Thyroid gland (tissue), 4 donors: ENCODE results near the gene DES. TPM values are rescaled to one million over a fixed set of nuclear protein-coding genes. Genes with fewer than 3 reads are reported as not detected.

Experiments
- DNase-seq, 2 donors: peaks; one replicate each; pipeline ENCODE4 v3.0.0-alpha.2; 2019
- H3K27ac ChIP-seq, 3 donors: fragments of 200-600 bp; sonication (generic); 1 replicate in 2 of 3; 2 replicates in 1 of 3; pipeline ENCODE4 v1.5.1; 2016 to 2019; ENCODE audit warnings: mild to moderate bottlenecking in 1 of 3, moderate library complexity in 1 of 3
- H3K27me3 ChIP-seq: fragments of 200-600 bp; sonication (generic); one replicate; pipeline ENCODE4 v1.5.1; 2019
- H3K36me3 ChIP-seq, 2 donors: fragments of 200-600 bp; sonication (generic); one replicate each; pipeline ENCODE4 v1.5.1; 2016 to 2019
- H3K4me1 ChIP-seq, 2 donors: fragments of 200-600 bp; sonication (generic); one replicate each; pipeline ENCODE4 v1.5.1; 2017 to 2019
- H3K4me3 ChIP-seq, 3 donors: fragments of 200-600 bp; sonication (generic); replicated peaks in 1 of 3; 1 replicate in 2 of 3; 2 replicates in 1 of 3; pipeline ENCODE4 v1.5.1; 2016; ENCODE audit warnings: mild to moderate bottlenecking in 1 of 3
- H3K9me3 ChIP-seq: fragments of 200-600 bp; sonication (generic); one replicate; pipeline ENCODE4 v1.5.1; 2017
- POLR2A ChIP-seq, 2 donors: fragments of 450-650 bp; IDR thresholded peaks; one replicate each; pipeline ENCODE4 v1.6.1; 2017; ENCODE audit warnings: antibody characterized with exemption in 2 of 2, mild to moderate bottlenecking in 2 of 2, moderate library complexity in 1 of 2
- whole genome bisulfite sequencing, 2 donors: methylation state at CpG; one replicate each; pipeline ENCODE4 v1.1.5; 2017; 5-methylcytosine and 5-hydroxymethylcytosine counted together
- intact Hi-C: fragments of 100-400 bp; cut with DNase I; formaldehyde crosslinking; loops from one replicate; pipeline ENCODE4 v1.15.1; 2023
- total RNA-seq, 4 donors: library from RNA; depleted of rRNA; stranded (reverse); fragments of >200 nt; gene quantifications; one replicate each; pipeline ENCODE4 v1.2.3, GENCODE V29; 2016
- TF ChIP-seq, protein P1 (sequence below), 6 experiments: fragments of 200-600 bp in 3 of 6; fragments of 450-650 bp in 3 of 6; sonication (generic) in 3 of 6; IDR thresholded peaks; one replicate each; pipeline ENCODE4 v1.5.1; 2016 to 2019; ENCODE audit warnings: antibody characterized with exemption in 6 of 6, mild to moderate bottlenecking in 2 of 6, inconsistent platforms in 1 of 6, moderate library complexity in 1 of 6

DES gene
- total RNA-seq, 4 donors from 2014 or later, result 26.7 to 54.4 (median 28.7) TPM

DNA sequence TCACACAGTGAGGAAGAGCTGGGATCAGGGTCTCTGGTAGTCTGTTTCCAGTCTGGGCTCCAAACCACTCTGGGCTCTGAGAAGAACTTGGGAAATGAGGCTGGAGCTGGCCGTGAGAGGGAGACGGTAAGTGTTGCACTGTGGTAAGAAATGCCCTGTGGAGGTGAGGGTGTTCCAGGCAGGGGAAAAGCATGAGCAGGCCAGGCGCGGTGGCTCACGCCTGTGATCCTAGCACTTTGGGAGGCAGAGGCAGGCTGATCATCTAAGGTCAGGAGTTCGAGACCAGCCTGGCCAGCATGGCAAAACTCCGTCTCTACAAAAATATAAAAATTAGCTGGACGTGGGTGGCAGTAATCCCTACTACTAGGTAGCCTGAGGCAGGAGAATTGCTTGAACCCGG is 14.3 kb upstream of the DES start:
- no peak overlapping the region for H3K4me3 ChIP-seq
- peaks cover 0 to 5% of the 10 kb centered on the region in 2 donors for H3K4me1 ChIP-seq
- intact Hi-C loops, result loop anchor here (10.0 kb wide), 1 partner anchor 231 kb away; no protein-coding TSS in a partner anchor
- TF ChIP-seq, protein P1, sequence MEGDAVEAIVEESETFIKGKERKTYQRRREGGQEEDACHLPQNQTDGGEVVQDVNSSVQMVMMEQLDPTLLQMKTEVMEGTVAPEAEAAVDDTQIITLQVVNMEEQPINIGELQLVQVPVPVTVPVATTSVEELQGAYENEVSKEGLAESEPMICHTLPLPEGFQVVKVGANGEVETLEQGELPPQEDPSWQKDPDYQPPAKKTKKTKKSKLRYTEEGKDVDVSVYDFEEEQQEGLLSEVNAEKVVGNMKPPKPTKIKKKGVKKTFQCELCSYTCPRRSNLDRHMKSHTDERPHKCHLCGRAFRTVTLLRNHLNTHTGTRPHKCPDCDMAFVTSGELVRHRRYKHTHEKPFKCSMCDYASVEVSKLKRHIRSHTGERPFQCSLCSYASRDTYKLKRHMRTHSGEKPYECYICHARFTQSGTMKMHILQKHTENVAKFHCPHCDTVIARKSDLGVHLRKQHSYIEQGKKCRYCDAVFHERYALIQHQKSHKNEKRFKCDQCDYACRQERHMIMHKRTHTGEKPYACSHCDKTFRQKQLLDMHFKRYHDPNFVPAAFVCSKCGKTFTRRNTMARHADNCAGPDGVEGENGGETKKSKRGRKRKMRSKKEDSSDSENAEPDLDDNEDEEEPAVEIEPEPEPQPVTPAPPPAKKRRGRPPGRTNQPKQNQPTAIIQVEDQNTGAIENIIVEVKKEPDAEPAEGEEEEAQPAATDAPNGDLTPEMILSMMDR (IDR thresholded peaks at IDR 0.05), result no peak
- TF ChIP-seq POLR2A (IDR thresholded peaks at IDR 0.05), result no peak
- H3K36me3 ChIP-seq, result no peaks in the 10 kb centered on the region
- DNase-seq, result no peak
- 83 to 89% methylated on average over 9 of the region's 9 CpGs for WGBS, 2 donors
- H3K27me3 ChIP-seq, result no peaks in the 10 kb centered on the region
- H3K27ac ChIP-seq, result no peak overlapping the region
- H3K9me3 ChIP-seq, result no peaks in the 10 kb centered on the region

DNA sequence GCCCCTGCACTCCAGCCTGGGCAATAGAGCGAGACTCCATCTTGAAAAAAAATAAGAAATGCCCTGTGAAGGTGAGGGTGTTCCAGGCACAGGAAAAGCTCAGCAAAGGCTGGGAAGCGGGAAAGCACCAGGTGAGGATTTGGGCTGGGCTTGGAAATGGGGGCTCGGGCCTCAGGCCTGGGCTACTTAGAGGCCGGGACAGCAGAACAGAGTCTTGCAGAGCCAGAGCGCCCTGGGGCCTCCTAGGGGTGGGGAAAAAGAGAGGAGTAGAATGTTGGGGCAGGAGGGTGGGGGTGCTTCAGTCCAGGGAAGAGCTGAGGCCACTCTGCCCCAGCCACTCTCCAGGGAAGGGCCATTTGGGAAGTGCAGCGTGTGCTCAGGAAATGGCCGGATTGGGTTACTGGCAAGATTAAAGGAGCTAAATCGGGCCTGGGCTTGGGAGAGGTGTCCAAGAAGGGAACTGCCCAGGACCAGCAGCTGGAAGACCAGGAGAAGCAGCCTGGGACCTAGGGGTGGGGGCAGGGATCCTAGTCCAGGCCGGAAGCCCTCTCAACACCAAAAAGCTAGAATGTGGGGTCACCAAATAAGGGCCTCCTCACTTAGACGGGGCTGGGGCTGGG is 13.8 kb upstream of the DES start:
- Histone ChIP-seq H3K27me3 (no peaks in the 10 kb centered on the region), H3K4me1 (peaks cover 0 to 5% of the 10 kb centered on the region in 2 donors), H3K4me3 (no peak overlapping the region), H3K36me3 (no peaks in the 10 kb centered on the region), H3K27ac (no peak overlapping the region), H3K9me3 (no peaks in the 10 kb centered on the region)
- intact Hi-C loops, result loop anchor here (10.0 kb wide), 1 partner anchor 230 kb away; no protein-coding TSS in a partner anchor
- DNase-seq, result no peak
- TF ChIP-seq POLR2A (IDR thresholded peaks at IDR 0.05), result no peak
- TF ChIP-seq, protein P1 (IDR thresholded peaks at IDR 0.05), result no peak
- 83 to 86% methylated on average over 10 of the region's 10 CpGs for WGBS, 2 donors

DNA sequence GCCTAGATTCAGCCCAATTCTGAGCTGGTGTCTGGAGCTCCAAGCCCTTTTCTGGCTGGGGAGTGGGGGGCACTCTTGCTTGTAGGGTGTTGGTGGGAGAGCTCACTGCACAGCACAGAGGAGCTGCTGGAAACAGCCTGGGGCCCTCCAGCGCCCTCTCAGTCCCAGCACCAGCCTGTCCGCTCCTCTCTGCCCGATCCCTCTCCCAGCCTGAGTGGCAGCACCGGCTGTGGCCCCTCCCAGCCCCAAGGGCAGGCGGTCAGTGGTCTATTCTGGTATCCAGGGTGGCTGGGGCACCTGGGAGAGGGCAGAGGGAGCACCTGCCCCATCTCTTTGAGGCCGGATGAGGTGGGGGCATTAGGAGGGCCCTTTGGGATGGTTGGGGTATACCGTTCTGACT is 13.2 kb upstream of the DES start:
- H3K4me1 ChIP-seq, result peaks cover 0 to 5% of the 10 kb centered on the region in 2 donors
- no peak for DNase-seq

DNA sequence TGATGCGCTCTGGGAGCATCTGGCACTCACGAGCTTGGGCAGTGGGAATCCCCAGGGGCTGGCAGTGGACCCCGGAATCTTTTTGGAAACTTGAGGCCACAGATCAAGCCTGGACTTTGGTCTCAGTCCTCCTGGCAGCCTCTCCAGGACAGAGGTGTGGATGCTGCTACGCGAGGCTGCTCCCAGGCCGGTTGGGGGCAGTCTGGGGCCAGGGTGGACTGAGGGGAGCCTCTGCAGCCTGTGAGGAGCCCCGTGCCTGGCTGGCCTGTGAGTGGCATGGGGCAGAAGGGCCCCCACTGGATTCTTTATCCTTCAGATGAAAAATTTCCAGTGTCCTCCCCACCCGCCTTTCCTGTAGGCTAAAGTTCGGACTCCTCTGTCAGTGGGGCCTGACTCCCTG is 12.7 kb upstream of the DES start:
- H3K27me3 ChIP-seq, result no peaks in the 10 kb centered on the region
- no peaks in the 10 kb centered on the region for H3K9me3 ChIP-seq
- H3K27ac ChIP-seq, result no peak overlapping the region
- no peak for DNase-seq
- TF ChIP-seq POLR2A (IDR thresholded peaks at IDR 0.05), result no peak
- TF ChIP-seq, protein P1 (IDR thresholded peaks at IDR 0.05), result no peak
- intact Hi-C loops, result loop anchor here (5.0 to 10.0 kb wide), 2 partner anchors 47 to 229 kb away; no protein-coding TSS in a partner anchor
- WGBS, 2 donors, result 74 to 79% methylated on average over 8 of the region's 9 CpGs
- H3K36me3 ChIP-seq, result no peaks in the 10 kb centered on the region
- H3K4me3 ChIP-seq, result no peak overlapping the region
- H3K4me1 ChIP-seq, result peaks cover 0 to 5% of the 10 kb centered on the region in 2 donors

More for the DNA sequence above, 13.2 kb upstream of the DES start:
- no peaks in the 10 kb centered on the region for H3K9me3 ChIP-seq
- H3K4me3 ChIP-seq, result no peak overlapping the region
- intact Hi-C loops, result loop anchor here (5.0 to 10.0 kb wide), 2 partner anchors 47 to 230 kb away; no protein-coding TSS in a partner anchor
- TF ChIP-seq POLR2A (IDR thresholded peaks at IDR 0.05), result no peak
- TF ChIP-seq, protein P1 (IDR thresholded peaks at IDR 0.05), result no peak
- WGBS, 2 donors, result 75 to 80% methylated on average over 6 to 7 of the region's 7 CpGs
- no peaks in the 10 kb centered on the region for H3K36me3 ChIP-seq
- no peaks in the 10 kb centered on the region for H3K27me3 ChIP-seq
- H3K27ac ChIP-seq, result no peak overlapping the region
